H1 (cell line): ENCODE data around the gene SF3B3.

Experiments
- ASH2L ChIP-seq: fragments of 200-600, 300-600 bp; sonication (generic); IDR thresholded peaks from one replicate; pipeline ENCODE4 v1.7.1; 2017; ENCODE audit warnings: low read length
- BCL11A ChIP-seq, 2 experiments: IDR thresholded peaks; one replicate each; pipeline ENCODE4 v1.6.1; 2011; ENCODE audit warnings: low read depth in 2 of 2, low read length in 2 of 2, mild to moderate bottlenecking in 2 of 2
- CHD2 ChIP-seq: IDR thresholded peaks from 2 replicates; pipeline ENCODE4 v1.6.1; 2012; ENCODE audit warnings: low read length, improper control_type of control experiment
- CREB1 ChIP-seq: IDR thresholded peaks from 2 replicates; pipeline ENCODE4 v1.6.1; 2012; ENCODE audit warnings: inconsistent platforms
- CTCF ChIP-seq, 3 experiments: IDR thresholded peaks; 1 replicate in 2 of 3; 2 replicates in 1 of 3; pipeline versions ENCODE4 v1.5.1 to v1.6.1; 2011; ENCODE audit warnings: low read length in 3 of 3, mild to moderate bottlenecking in 3 of 3, inconsistent platforms in 2 of 3, low read depth in 1 of 3, moderate library complexity in 1 of 3; ENCODE audit not compliant: insufficient read depth in 1 of 3; ENCODE audit errors: control extremely low read depth in 1 of 3
- EGR1 ChIP-seq: IDR thresholded peaks from 2 replicates; pipeline ENCODE4 v1.6.1; 2011; ENCODE audit warnings: low read depth, low read length, borderline replicate concordance
- EZH2 ChIP-seq: fragments of 200-600 bp; sonication (generic); IDR thresholded peaks from 2 replicates; pipeline ENCODE4 v1.7.1; 2012; ENCODE audit warnings: low read depth, mild to moderate bottlenecking, moderate library complexity, low read length, inconsistent platforms; ENCODE audit not compliant: severe bottlenecking
- GABPA ChIP-seq: IDR thresholded peaks from 2 replicates; pipeline ENCODE4 v1.6.1; 2011; ENCODE audit warnings: mild to moderate bottlenecking, low read length, moderate library complexity, borderline replicate concordance; ENCODE audit not compliant: insufficient read depth
- JUN ChIP-seq: IDR thresholded peaks from 2 replicates; pipeline ENCODE4 v1.6.1; 2011; ENCODE audit warnings: low read depth, mild to moderate bottlenecking, improper control_type of control experiment, low read length
- JUND ChIP-seq: IDR thresholded peaks from 2 replicates; pipeline ENCODE4 v1.6.1; 2011; ENCODE audit warnings: mild to moderate bottlenecking, improper control_type of control experiment, low read length
- KDM1A ChIP-seq: fragments of 200-600, 300-600 bp; sonication (generic); IDR thresholded peaks from 2 replicates; pipeline ENCODE4 v1.7.1; 2016; ENCODE audit warnings: mild to moderate bottlenecking, low read length, borderline replicate concordance
- POLR2A ChIP-seq, 2 experiments: IDR thresholded peaks; 1 replicate in 1 of 2; 2 replicates in 1 of 2; pipeline ENCODE4 v1.6.1; 2011; ENCODE audit warnings: low read depth in 2 of 2, low read length in 2 of 2, mild to moderate bottlenecking in 2 of 2; ENCODE audit errors: control extremely low read depth in 1 of 2
- TAF1 ChIP-seq: IDR thresholded peaks from 2 replicates; pipeline ENCODE4 v1.6.1; 2011; ENCODE audit warnings: mild to moderate bottlenecking, low read depth, low read length
- YY1 ChIP-seq: IDR thresholded peaks from 2 replicates; pipeline ENCODE4 v1.6.1; 2011; ENCODE audit warnings: low read depth, mild to moderate bottlenecking, low read length

GRCh38 chr16:70550082-70550481 is 26.5 kb downstream of the SF3B3 start:
- no peak for TF ChIP-seq EGR1
- TF ChIP-seq YY1 = no peak
- TF ChIP-seq TAF1 = no peak
- no peak for TF ChIP-seq JUN
- no peak for TF ChIP-seq CTCF (IDR thresholded peaks at IDR 0.05; ENCODE audit: control extremely low read depth in 1 of 3, insufficient read depth in 1 of 3, low read depth in 1 of 3, low read length in 3 of 3)
- no peak for TF ChIP-seq ASH2L
- no peak for TF ChIP-seq CHD2
- TF ChIP-seq KDM1A = no peak
- no peak for TF ChIP-seq GABPA
- TF ChIP-seq POLR2A (IDR thresholded peaks at IDR 0.05; ENCODE audit: control extremely low read depth in 1 of 2, low read depth in 2 of 2, low read length in 2 of 2) = no peak
- no peak for TF ChIP-seq JUND
- TF ChIP-seq EZH2 = no peak
- TF ChIP-seq BCL11A (IDR thresholded peaks at IDR 0.05; ENCODE audit: low read depth in 2 of 2, low read length in 2 of 2) = no peak
- TF ChIP-seq CREB1 = no peak
